ENCODE measurements around the gene C1QTNF8. TPM values are rescaled to one million over a fixed set of nuclear protein-coding genes. Genes with fewer than 3 reads are reported as not detected.
"Not testable (repeated sequence)": the region's sequence is repeated elsewhere in the genome, so short reads cannot be mapped to it uniquely, and the experiment has no call there.

Gene C1QTNF8
- total RNA-seq, 1 experiment from 2014 or later, result 0.10 TPM

DNA sequence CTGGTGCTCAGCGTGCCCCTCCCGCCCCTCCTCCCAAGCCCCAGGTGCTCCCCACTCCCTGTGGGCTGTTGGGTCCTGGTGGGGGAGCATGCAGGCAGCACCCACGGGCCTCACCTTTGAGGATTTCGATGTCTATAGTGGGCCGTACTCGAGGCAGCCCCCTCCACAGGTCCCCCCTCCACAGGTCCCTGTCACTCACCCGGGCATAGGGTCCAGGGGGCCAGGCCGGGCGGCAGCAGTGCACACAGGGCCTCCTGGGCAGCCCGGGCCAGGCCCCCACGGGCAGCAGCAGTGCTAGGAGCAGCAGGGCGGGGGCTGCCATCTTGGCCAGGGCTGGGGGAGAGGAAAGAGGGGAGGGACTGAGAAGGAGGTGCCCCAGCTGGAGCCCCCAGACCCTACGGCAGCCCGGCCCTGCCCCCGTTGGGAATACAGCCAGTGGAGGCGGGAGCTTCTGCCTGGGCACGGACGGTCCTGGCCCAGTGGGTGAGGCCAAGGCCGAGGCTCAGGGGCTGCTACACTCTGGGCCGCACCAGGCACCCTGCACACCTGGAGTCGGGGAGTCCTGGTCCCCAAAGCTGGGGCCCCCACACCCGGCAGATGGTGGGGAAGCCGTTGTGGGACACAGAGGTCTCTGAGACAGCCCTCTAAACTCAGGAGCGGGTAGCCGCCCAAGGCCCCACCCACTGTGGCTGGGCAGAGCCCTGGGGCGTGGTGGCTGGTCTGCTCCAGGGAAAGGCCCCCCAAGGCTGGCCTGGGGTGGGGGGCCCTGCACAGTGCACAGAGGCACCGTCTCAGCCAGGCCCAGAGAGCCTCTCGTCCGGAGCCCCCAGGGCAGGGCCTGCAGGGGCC is 1.2 kb downstream of the C1QTNF8 start:
- DNase-seq (ENCODE audit: low spot score), result no peak

DNA sequence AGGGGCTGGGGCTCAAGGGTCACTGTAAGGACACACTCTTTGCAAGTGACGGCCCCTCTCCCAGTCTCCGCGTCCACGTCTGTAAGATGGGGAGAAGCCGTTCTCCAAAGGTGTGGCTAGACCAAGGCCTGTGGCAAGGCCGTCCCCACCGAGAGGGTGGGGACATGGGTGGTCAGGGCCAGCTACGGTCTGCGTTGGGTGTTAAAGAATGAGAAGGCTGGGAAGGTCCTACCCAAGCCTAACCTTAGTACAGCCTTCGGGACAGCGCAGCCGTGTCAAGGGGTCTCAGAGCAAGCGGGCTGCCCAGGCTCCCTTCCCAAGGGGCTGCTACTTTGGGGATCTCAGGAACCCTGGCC is 1.9 kb downstream of the C1QTNF8 start:
- no peak for DNase-seq (ENCODE audit: low spot score)

DNA sequence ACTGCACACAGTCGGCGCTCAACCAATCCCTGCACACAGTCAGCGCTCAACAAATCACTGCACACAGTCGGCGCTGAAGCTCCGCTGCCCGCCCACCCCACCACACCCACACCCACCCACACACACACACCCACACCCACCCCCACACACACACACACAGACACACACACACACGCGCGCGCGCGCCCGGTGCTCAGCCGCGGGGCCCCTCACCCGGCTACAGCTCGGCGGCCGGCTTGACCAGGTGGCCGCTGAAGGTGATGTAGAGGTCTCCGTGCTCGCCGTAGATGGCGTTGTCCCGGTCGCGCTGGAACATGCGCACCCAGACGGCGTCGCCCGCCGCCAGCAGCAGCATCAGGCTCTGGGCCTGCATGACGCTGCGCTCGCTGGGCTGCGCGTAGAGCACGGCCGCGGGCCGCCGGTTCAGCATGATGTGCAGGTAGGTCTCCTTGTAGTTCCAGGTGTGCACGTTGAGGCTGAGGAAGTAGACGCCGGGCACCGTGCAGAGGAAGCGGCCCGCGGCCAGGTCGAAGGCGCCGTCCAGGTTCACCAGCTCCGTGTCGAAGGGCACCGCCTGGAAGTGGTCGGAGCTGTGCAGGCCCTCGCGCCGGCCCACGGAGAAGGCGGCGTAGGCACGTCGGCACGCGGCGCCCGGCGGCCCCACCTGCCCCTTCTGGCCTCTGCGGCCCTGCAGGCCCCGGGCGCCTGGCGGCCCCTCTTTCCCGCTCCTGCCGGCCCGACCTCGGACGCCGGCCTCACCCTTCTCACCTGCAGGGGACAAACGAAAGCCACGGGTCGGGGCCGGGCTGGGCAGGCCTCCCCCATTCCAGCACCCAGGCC is 2.5 kb downstream of the C1QTNF8 start:
- no peak for DNase-seq (ENCODE audit: low spot score)

DNA sequence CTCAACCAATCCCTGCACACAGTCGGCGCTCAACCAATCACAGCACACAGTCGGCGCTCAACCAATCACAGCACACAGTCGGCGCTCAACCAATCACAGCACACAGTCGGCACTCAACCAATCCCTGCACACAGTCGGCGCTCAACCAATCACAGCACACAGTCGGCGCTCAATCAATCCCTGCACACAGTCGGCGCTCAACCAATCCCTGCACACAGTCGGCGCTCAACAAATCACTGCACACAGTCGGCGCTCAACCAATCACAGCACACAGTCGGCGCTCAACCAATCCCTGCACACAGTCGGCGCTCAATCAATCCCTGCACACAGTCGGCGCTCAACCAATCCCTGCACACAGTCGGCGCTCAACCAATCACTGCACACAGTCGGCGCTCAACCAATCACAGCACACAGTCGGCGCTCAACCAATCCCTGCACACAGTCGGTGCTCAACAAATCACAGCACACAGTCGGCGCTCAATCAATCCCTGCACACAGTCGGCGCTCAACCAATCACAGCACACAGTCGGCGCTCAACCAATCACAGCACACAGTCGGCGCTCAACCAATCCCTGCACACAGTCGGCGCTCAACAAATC is 3.3 kb downstream of the C1QTNF8 start:
- not testable (repeated sequence) for DNase-seq (ENCODE audit: low spot score)

DNA sequence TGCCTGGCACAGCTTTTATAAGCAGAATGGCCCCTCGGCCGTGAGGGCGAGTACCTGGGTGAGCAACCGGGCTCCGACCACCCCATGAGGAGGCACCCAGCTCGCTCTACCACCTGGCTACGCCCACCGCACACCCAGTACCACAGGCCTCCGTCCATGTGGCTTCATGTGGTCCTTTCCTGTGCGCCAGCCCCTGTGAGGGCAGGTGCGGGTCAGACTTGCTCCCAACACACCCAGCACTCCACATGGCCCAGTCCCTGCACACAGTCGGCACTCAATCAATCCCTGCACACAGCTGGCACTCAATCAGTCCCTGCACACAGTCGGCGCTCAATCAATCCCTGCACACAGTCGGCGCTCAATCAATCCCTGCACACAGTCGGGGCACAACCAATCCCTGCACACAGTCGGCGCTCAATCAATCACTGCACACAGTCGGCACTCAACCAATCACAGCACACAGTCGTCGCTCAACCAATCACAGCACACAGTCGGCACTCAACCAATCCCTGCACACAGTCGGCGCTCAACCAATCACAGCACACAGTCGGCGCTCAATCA is 4.0 kb downstream of the C1QTNF8 start:
- DNase-seq (ENCODE audit: low spot score), result no peak

DNA sequence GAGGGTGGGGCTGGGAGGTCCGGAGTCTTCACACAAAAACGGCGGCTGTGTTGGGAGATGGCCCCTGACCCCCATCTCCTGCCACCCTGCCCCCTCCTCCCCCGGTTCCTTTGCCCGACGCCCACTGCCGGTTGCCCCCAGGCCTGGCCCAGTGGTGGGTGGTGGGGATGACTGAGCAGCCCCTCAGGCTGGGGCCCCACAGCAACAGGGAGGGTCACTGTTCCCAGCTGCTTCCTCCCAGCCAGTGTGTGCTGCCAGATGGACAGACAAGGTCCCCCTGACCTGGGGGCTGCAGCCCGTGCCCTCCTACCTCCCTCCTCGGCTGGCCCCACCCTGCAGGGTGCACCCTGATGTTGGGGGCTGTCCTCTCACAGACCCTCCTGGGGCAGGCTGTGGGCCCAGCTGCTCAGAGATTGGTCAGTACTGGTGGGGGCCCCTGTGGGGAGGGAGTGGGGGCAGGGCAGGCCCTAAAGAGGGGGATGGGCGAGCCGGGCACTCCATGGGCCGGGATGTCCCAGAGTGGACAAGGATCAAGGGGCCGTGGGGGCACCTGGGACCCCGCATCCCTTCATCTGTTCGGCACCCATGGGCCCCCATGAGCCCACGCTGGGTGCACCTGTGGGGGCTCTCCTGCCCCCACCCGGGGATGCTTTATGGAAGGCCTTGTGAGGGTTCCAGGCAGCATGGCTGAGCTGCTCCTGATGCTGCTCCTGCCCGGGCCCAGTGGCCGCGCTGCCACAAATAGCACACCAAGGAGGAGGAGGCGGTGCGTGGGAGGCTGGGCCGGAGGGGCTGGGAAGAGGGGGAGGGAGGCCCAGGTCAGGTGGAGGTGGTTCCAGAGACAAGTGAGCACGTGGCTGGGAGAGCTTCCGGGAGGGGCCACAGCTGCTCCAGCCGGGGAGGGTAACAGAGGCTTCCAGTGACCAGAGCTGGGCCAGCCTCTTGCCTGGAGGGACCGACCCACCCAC is 5.1 kb downstream of the C1QTNF8 start:
- no peak for DNase-seq (ENCODE audit: low spot score)

DNA sequence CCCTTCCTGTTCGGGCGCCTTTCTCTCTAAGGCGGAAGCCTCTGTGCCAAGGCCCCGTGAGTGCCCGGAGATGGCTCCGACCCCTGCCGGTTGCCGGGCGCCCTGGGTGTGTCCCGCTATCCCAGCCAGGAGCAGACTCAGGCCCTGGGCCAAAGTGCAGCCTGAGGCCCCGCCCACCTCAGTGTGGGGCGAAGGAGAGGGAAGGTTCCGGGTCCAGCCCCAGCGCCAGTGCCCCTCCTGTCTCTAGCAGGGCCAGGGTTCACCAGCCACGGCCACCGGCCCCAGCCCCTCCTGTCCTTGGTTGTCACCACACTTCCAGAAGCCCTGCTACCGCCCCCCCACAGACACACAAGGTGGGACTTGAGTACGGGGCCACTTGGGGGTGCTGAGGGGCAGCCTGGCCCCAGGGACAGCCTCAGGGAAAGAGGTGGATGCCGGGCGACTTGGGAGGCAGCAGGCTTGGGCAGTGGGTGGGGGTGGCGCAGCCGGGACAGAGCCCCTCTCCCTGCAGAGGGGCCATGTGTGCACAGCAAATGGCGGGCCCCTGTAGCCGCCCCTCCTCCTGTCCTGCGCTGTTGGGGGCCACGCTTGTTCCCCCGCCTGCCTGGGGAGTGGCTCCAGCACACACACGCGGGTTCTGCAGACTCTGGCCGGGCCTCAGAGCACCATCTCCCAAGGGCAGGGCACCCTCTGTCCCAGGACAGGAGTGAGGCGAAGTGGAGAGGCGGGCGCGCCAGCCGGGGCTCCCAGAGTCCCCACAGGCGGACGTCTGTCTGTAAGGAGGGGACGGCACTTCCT is 6.0 kb downstream of the C1QTNF8 start:
- DNase-seq (ENCODE audit: low spot score), result peak; percentile 68

DNA sequence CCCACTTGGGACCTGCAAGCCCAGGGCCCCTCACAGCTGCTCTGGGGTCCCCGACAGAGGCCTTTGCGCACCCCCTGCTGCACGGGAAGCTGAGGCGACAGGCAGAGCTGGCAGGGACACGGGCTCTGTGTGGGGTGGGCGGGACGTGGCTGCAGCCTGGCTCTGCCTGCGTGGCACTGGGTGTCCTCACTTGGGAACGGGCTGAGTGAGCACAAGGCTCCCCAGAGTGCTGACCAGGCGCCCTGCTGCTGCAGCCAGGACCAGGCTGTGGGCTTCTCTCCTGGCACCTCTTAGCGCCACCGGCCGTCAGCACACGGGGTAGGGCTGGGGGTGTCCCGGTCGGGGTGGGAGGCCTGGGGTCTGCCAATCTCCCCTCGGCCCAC is 6.6 kb downstream of the C1QTNF8 start:
- no peak for DNase-seq (ENCODE audit: low spot score)

DNA sequence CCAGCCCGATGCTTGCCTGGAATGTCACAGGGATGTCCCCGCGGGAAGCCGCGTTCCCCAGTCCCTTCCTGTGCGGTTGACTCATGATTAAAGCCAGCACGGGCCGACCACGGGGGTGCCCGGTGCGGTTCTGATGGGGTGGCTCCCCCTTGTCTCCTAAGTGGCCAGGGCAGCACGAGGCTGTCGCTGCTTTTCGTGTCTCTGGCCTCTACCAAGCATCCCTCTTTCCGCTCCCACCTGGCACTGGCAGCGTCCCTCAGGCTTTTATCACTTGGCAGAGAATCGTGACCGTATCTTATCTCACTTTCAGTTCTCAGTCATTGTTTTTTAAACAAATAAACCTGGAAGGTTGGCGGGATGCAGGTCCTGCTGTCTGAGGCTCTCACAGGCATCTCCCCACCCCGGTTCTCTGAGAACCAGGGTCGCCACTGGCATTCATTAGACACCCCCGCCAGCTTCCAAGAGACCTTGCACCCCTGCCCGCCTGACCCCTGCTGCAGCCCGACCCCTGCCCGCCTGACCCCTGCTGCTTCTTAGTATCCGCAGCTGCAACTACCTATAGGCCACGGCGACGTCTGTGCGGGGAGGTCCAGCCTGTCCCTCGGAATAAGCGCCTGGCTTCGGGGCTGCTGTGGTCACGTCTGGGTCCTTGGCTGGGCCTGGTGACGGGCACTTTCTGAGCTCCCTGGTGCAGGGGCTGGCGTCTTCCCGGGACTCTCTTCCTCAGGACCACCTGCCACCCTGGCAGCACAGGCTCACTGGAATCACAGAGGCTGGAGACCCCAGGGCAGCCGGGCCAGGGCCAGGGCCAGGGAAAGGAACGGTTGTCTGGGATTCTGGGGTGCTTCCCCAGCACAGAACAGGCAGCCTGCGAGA is 7.5 kb downstream of the C1QTNF8 start:
- DNase-seq (ENCODE audit: low spot score), result no peak

DNA sequence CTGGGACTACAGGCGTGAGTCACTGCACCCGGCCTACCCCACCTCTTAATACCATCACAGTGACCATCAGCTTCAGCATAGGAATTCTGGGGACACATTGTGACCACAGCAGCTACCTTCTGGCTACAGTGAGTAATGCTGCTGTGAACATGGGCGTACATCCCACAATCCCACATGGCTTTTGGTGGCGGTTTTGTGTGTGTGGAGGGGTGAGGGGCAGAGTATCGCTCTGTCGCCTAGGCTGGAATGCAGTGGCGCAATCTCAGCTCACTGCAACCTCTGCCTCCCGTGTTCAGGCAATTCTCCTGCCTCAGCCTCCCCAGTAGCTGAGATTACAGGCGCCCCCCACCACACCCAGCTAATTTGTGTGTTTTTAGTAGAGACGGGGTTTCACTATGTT is 9.6 kb downstream of the C1QTNF8 start:
- not testable (repeated sequence) for DNase-seq (ENCODE audit: low spot score)

DNA sequence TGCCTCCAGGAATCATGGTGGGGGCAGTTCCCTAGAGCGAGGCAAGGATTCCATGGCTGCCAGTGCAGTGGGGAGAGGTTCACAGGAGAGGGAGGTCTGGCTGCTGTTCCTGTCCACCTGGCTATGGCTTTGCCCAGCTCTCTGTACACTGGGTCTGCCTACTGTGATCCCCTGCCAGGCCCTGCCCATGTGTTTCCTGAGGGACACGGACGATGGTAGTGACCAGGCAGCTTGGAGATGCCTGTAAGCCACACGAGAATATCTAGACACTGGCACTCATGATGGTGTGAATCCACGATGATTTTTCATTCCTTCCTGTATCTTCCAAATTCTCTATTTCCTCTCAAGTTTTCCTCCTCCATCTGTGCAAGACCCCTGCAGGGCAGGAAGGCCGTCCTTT is 11.1 kb downstream of the C1QTNF8 start:
- DNase-seq (ENCODE audit: low spot score), result no peak

DNA sequence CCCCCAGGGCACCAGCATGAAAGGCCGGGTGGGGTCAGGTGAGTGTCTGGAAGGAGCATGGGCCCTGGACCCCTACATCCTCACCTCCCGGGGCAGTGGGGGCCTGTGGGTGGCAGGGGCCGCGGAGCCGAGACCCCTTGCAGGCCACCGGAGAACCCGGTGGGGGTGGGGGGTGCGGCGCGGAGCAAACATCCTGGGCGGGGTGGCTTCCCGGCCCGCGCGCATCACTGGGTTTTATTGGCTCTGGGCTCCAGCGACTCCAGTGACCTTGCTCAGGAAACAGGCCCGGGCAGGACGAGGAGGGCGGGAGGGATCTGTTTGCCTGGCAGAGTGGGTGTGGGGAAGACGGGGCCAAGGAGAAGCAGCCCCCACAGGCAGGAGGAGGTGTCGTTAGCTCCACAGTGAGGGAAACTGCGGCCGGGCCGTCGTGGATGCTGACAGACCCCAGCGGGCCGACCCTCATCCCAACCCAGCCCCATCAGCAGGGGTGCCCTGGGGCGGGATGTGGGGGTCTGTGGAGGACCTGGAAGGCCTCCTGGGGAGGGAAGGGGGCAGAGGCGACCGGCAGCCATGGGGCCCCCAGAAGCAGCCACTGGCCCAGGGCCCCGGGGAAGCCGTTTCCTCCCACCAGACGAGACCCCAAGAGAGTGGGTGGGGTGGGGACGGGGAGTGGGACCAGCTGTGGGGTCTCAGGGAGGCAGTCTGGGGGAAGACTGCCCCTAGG is 12.9 kb downstream of the C1QTNF8 start:
- DNase-seq (ENCODE audit: low spot score), result peak; percentile 46

DNA sequence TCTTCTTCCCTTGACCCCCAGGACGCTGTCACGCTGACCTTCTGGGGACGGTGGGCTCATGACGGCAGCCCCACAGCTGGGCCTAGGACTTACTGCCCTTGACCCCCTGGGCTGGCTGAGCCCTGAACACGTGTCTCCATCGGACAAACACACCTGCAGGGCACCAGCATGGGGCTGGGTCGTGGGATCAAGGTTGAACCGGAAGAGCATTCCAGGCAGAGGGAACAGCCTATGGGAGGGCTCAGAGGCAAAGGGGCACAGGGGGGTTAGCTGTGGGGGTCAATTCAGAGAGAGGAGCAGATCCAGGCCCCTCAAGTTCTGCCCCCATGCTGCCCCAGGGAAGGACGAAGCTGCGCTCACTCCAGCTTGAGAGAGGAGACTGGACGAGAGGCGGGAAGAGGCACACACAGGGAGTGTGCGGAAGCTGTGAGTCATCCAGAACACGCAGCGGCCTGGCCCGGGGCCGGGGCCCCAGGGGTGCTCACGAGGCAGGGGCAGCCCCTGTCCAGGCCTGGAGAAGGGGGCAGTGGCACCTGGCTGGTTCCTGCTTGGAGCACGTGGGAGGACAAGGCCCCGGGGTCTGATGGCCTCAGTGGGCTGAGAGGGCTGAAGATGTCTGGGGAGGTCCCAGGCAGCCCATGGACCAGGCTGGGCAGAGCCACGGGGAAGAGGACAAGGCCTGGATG is 13.6 kb downstream of the C1QTNF8 start:
- DNase-seq (ENCODE audit: low spot score), result peak; percentile 63

DNA sequence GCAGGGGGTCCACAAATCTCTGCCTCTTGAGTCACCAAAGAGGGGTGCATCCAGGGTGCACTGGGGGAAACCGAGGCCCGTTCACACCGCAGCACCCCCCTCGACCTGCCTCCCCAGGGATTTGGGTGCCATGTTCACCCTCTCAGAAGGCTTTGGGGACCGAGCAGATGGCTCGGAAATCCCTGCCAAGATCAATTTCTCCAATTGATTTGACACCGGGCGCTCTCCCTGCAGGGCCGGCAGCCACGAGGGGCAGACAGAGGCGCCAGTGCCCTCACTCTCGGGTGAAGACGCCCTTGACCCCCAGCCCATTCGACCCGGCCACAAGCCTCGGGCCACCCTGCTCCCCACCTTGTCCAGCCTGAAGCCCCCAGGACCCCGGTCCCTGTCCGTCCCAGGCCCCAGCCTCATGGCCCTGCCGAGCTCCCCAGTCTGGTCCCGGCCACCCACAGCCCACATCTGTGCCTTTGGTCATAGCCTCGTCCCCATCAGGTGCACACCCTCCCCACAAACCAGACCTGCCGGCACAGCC is 14.2 kb downstream of the C1QTNF8 start:
- DNase-seq (ENCODE audit: low spot score), result no peak

DNA sequence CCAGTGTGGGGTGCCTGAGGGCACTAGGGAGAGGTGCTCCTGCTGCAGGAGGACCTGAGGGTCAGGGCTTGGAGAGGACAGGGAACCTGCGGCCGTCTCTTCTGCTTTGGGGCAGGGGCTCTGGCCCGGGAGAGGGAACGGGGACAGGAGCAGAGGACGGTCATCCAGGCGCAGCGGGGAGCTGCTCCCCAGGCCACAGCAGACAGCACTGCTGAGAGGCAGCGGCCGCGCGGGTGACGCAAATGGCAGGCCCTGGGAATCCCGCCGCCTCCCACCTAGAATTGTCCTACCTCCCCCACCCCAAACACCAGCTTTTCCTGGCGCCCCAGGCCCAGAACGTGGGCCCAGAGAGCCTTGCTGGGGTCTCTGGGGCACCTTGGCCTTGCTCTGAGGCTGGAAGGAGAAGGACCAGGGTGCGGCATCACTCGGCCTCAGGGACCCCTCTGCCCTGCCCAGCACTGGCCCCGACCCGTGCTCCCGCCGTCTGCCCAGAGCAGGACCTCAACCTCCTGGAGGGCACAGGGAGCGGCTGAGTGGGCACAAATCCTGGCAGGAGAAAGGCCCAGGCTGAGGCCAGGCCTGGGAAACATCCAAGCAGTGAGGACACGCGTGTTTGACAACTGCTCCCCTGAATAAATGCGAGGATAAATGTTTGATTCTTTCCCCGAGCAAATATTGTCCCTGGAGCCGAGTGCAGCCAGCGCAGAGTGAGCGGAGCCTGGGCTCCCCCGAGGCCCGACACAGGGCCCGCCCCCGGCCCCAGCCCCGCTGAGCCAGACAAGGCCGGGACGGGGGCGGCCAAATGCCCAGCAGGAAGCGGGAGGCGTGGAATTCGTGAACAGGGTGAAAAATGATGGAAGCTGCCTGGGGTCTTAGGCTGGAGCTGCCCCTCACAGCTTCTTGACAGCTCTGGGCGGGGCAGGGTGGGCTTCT is 15.0 kb downstream of the C1QTNF8 start:
- no peak for DNase-seq (ENCODE audit: low spot score)

DNA sequence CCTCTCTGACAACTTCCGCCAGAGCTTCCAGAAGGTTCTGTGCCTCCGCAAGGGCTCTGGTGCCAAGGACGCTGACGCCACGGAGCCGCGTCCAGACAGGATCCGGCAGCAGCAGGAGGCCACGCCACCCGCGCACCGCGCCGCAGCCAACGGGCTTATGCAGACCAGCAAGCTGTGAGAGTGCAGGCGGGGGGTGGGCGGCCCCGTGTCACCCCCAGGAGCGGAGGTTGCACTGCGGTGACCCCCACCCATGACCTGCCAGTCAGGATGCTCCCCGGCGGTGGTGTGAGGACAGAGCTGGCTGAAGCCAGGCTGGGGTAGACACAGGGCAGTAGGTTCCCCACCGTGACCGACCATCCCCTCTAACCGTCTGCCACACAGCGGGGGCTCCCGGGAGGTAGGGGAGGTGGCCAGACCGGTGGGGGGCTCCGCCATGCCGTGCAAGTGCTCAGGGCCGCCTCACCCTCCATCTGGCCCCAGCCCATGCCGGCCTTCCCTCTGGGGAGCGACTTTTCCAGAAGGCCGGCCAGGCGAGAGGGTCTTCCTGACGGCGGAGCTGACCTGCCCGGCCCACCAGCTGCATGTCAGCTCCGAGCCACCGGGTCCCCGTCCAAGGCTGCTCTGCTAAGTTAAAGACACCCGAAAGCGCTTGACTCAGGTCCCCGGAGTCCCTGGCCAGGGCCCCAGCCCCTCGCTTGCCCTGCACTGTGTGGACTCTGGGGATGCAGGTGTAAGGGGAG is 16.1 kb downstream of the C1QTNF8 start:
- DNase-seq (ENCODE audit: low spot score), result no peak

All from HT-29 (cell line).